HepG2 (cell line): ENCODE measurements around the gene SMG7. TPM values are rescaled to one million over a fixed set of nuclear protein-coding genes. Genes with fewer than 3 reads are reported as not detected.
A peak's percentile ranks its signal among the peaks of the same experiment; 100 is the strongest.

ENCODE experiments used
- ATAC-seq: fragments of 200-7000 bp; cut with Tn5 transposase; 3 replicates; pipeline ENCODE4 v1.9.1; 2020; ENCODE audit warnings: mild to moderate bottlenecking, moderate library complexity
- Bru-seq: library from RNA; stranded (reverse); fragments of 400-500 nt; gene quantifications from one replicate; lab custom pipeline; 2021; lab: Mats Ljungman, UMichigan
- BruChase-seq, 2 experiments: library from RNA; stranded (reverse); fragments of 400-500 nt; gene quantifications; one replicate each; lab custom pipeline; 2021; lab: Mats Ljungman, UMichigan
- BruUV-seq: library from RNA; stranded (reverse); fragments of 400-500 nt; replicated peaks from 2 replicates; lab custom pipeline; 2021; lab: Mats Ljungman, UMichigan
- CTCF ChIA-PET: fragments of 300-600 bp; formaldehyde crosslinking; extraction: SDS; loops from one replicate; lab custom pipeline; 2021; ENCODE audit warnings: low total read pairs, inconsistent platforms, low intra/inter-chr PET ratio; lab: Yijun Ruan, JAX
- POLR2A ChIA-PET: fragments of 350-600 bp; sonication (Branson Sonifier 250); formaldehyde crosslinking; loops from one replicate; lab custom pipeline; 2020; ENCODE audit warnings: antibody characterized with exemption, inconsistent platforms; lab: Yijun Ruan, JAX
- DNase-seq: peaks from one replicate; pipeline ENCODE4 v3.0.0-alpha.2; 2015; ENCODE audit warnings: low spot score
- FAIRE-seq: peaks from 3 replicates; lab custom pipeline; 2011; peaks lifted over from hg19 to GRCh38; lab: Jason Lieb, UNC
- H2AFZ ChIP-seq: one replicate; pipeline ENCODE4 v1.6.1; 2011; ENCODE audit warnings: low read length, inconsistent platforms
- H3K27ac ChIP-seq: fragments of 300-600 bp; 3 replicates; pipeline ENCODE4 v1.8.0; 2011; ENCODE audit warnings: mixed run types, mild to moderate bottlenecking, mixed read lengths, low read length, inconsistent platforms; ENCODE audit not compliant: insufficient read depth; ENCODE audit errors: extremely low read length
- H3K27me3 ChIP-seq, 2 experiments: fragments of 200-600 bp in 1 of 2; 2 replicates in 1 of 2; 3 replicates in 1 of 2; pipeline versions ENCODE4 v1.6.0 to v1.8.0; 2011; ENCODE audit warnings: low read length in 2 of 2, mild to moderate bottlenecking in 2 of 2, moderate library complexity in 2 of 2, inconsistent platforms in 1 of 2; ENCODE audit not compliant: insufficient read depth in 2 of 2, control insufficient read depth in 1 of 2
- H3K36me3 ChIP-seq, 2 experiments: fragments of 200-600 bp in 1 of 2; replicated peaks in 1 of 2; 2 replicates in 1 of 2; 3 replicates in 1 of 2; pipeline versions ENCODE4 v1.5.1 to v1.8.0; 2011; ENCODE audit warnings: low read length in 2 of 2, inconsistent platforms in 1 of 2; ENCODE audit not compliant: insufficient read depth in 2 of 2, control insufficient read depth in 1 of 2
- H3K4me1 ChIP-seq: 2 replicates; pipeline ENCODE4 v1.5.1; 2012; ENCODE audit warnings: low read length, inconsistent platforms; ENCODE audit not compliant: insufficient read depth
- H3K4me2 ChIP-seq: 2 replicates; pipeline ENCODE4 v1.6.0; 2011; ENCODE audit warnings: low read depth, low read length, inconsistent platforms
- H3K4me3 ChIP-seq, 3 experiments: fragments of 200-600 bp in 1 of 3; sonication (generic), shearing (Covaris generic) in 1 of 3; replicated peaks in 1 of 3; 2 replicates each; pipeline ENCODE4 v1.5.1; 2011 to 2016; ENCODE audit warnings: low read length in 3 of 3, inconsistent platforms in 2 of 3, low read depth in 2 of 3, mild to moderate bottlenecking in 2 of 3, control low read depth in 1 of 3, mixed read lengths in 1 of 3; ENCODE audit not compliant: insufficient read depth in 1 of 3
- H3K79me2 ChIP-seq: one replicate; pipeline ENCODE4 v1.6.1; 2011; ENCODE audit warnings: low read length, inconsistent platforms; ENCODE audit not compliant: insufficient read depth
- H3K9ac ChIP-seq: 2 replicates; pipeline ENCODE4 v1.6.0; 2011; ENCODE audit warnings: mild to moderate bottlenecking, low read depth, low read length, inconsistent platforms; ENCODE audit not compliant: insufficient read depth
- H3K9me3 ChIP-seq: 2 replicates; pipeline ENCODE4 v1.5.1; 2012; ENCODE audit warnings: mild to moderate bottlenecking, low read length
- H4K20me1 ChIP-seq: 2 replicates; pipeline ENCODE4 v1.6.0; 2011; ENCODE audit warnings: inconsistent platforms, mild to moderate bottlenecking, low read length, moderate library complexity; ENCODE audit not compliant: insufficient read depth
- AKAP8 ChIP-seq: sonication (generic); formaldehyde crosslinking; IDR thresholded peaks from 2 replicates; pipeline ENCODE4 v1.5.1; 2020; ENCODE audit warnings: mild to moderate bottlenecking, missing genetic modification reagents
- MEIS2 ChIP-seq: sonication (generic); formaldehyde crosslinking; IDR thresholded peaks from 2 replicates; pipeline ENCODE4 v1.9.0; 2021; ENCODE audit warnings: mild to moderate bottlenecking, missing genetic modification reagents
- THAP9 ChIP-seq: sonication (generic); formaldehyde crosslinking; IDR thresholded peaks from 2 replicates; pipeline ENCODE4; 2020; ENCODE audit warnings: missing genetic modification reagents, mild to moderate bottlenecking, borderline replicate concordance
- ZFY ChIP-seq: sonication (generic); formaldehyde crosslinking; IDR thresholded peaks from 2 replicates; pipeline ENCODE4 v1.4.0; 2020; ENCODE audit warnings: missing genetic modification reagents
- ZNF407 ChIP-seq: sonication (generic); formaldehyde crosslinking; IDR thresholded peaks from one replicate; pipeline ENCODE4 v1.5.1; 2020; ENCODE audit warnings: mild to moderate bottlenecking, missing genetic modification reagents; ENCODE audit errors: not compliant biosample characterization
- WGBS: methylation state at CpG from one replicate; pipeline ENCODE4 v1.1.6; 2017; ENCODE audit warnings: low lambda C conversion rate; 5-methylcytosine and 5-hydroxymethylcytosine counted together
- in situ Hi-C: cut with HindIII; loops from 2 replicates; pipeline ENCODE4 v1.10.0; 2017; ENCODE audit warnings: low pct_unique_long_range_greater_than_20kb; ENCODE audit not compliant: extremely low pct_ligation_motif_present
- intact Hi-C: fragments of 100-400 bp; cut with micrococcal nuclease; formaldehyde crosslinking; loops from one replicate; pipeline ENCODE4 v1.10.0; 2022; ENCODE audit not compliant: unreplicated experiment
- long read RNA-seq, 2 experiments: library from RNA in 1 of 2; library from polyadenylated mRNA in 1 of 2; stranded (forward) in 1 of 2; unstranded in 1 of 2; transcript quantifications; one replicate each; pipeline ENCODE4 v2.0.0, GENCODE V29; 2019 to 2022
- polyA minus RNA-seq, 3 experiments: library from RNA; depleted of rRNA, polyadenylated mRNA; stranded (reverse); fragments of >200 nt; gene quantifications; 2 replicates each; pipeline ENCODE4 v1.2.3, GENCODE V29; 2011; ENCODE audit warnings: low replicate concordance in 1 of 3
- polyA plus RNA-seq, 8 experiments: library from polyadenylated mRNA; depleted of rRNA in 3 of 8; stranded (reverse) in 7 of 8; unstranded in 1 of 8; fragments of >200 nt; fragmentation: Illumina TruSeq in 4 of 8; extraction: Trizol in 4 of 8; gene quantifications; 2 replicates each; pipeline versions ENCODE4 v1.2.1 to v1.2.3, GENCODE V29; 2011 to 2016; ENCODE audit warnings: low read depth in 4 of 8, missing spikeins in 1 of 8, mixed read lengths in 1 of 8; ENCODE audit not compliant: insufficient read depth in 1 of 8
- total RNA-seq, 5 experiments: library from RNA; depleted of rRNA; stranded (reverse); fragments of >200 nt; fragmentation: Illumina TruSeq; extraction: Trizol; gene quantifications; 2 replicates each; pipeline ENCODE4 v1.2.3, GENCODE V29; 2016; ENCODE audit warnings: low read depth in 1 of 5

SMG7 gene
- total RNA-seq (2016; rRNA removed; fragmentation: Illumina TruSeq; extraction: Trizol), result 14.9 and 40.3 TPM in 2 replicates
- total RNA-seq (2016; cell fraction: cytosol; rRNA removed; fragmentation: Illumina TruSeq; extraction: Trizol; ENCODE audit: low read depth), result 6.7 and 8.4 TPM in 2 replicates
- total RNA-seq (2016; cell fraction: insoluble cytoplasmic fraction; rRNA removed; fragmentation: Illumina TruSeq; extraction: Trizol), result 11.5 and 40.7 TPM in 2 replicates
- total RNA-seq (2016; cell fraction: membrane; rRNA removed; fragmentation: Illumina TruSeq; extraction: Trizol), result 27.0 and 30.3 TPM in 2 replicates
- total RNA-seq (2016; cell fraction: nucleus; rRNA removed; fragmentation: Illumina TruSeq; extraction: Trizol), result 30.8 and 47.3 TPM in 2 replicates
- 26.7 and 27.9 TPM in 2 replicates for polyA plus RNA-seq (2011; rRNA removed)
- 18.9 and 24.6 TPM in 2 replicates for polyA plus RNA-seq (2011; cell fraction: cytosol; rRNA removed)
- polyA plus RNA-seq (2011; cell fraction: nucleus; rRNA removed), result 23.4 and 23.5 TPM in 2 replicates
- polyA plus RNA-seq (2012), result 21.7 and 23.7 TPM in 2 replicates
- polyA plus RNA-seq (2016; cell fraction: cytosol; fragmentation: Illumina TruSeq; extraction: Trizol; ENCODE audit: low read depth), result 3.2 and 3.5 TPM in 2 replicates
- 37.8 and 45.7 TPM in 2 replicates for polyA plus RNA-seq (2016; cell fraction: insoluble cytoplasmic fraction; fragmentation: Illumina TruSeq; extraction: Trizol; ENCODE audit: low read depth)
- polyA plus RNA-seq (2016; cell fraction: membrane; fragmentation: Illumina TruSeq; extraction: Trizol; ENCODE audit: low read depth), result 18.6 and 19.6 TPM in 2 replicates
- polyA plus RNA-seq (2016; cell fraction: nucleus; fragmentation: Illumina TruSeq; extraction: Trizol; ENCODE audit: insufficient read depth, low read depth), result 37.2 and 38.7 TPM in 2 replicates
- polyA minus RNA-seq (2011; rRNA and poly(A)+ RNA removed; ENCODE audit: low replicate concordance), result 54.5 and 105 TPM in 2 replicates
- polyA minus RNA-seq (2011; cell fraction: cytosol; rRNA and poly(A)+ RNA removed), result 27.0 and 29.1 TPM in 2 replicates
- polyA minus RNA-seq (2011; cell fraction: nucleus; rRNA and poly(A)+ RNA removed), result 59.1 and 76.2 TPM in 2 replicates
- Bru-seq, nascent RNA, result percentile 87 among the genes with signal in this experiment
- BruChase-seq, experiment 1, labeled RNA remaining after a 6-hour chase, result percentile 85 among the genes with signal in this experiment
- BruChase-seq, experiment 2, labeled RNA remaining after a 2-hour chase, result percentile 83 among the genes with signal in this experiment
- long read RNA-seq, experiment 1, full-length matches to known transcripts, result 1 of 7 reads
- long read RNA-seq, experiment 1, partial matches to known transcripts, result 4 of 7 reads
- long read RNA-seq, experiment 1, other reads (novel, unspliced or antisense), result 2 of 7 reads
- long read RNA-seq, experiment 2, full-length matches to known transcripts, result 6 of 62 reads
- long read RNA-seq, experiment 2, partial matches to known transcripts, result 15 of 62 reads
- long read RNA-seq, experiment 2, other reads (novel, unspliced or antisense), result 41 of 62 reads

- Histone ChIP-seq H3K4me1 (peaks cover 45% of the 10 kb centered on the region), H3K27ac (peak within 1 kb of the TSS; percentile 100), H4K20me1 (peaks cover 11% of the 10 kb centered on the region; the same call in 1 of the 2 replicates), H3K27me3 (no peaks in the 10 kb centered on the region; a peak in 1 of 5 replicates), H3K4me3 (peak within 1 kb of the TSS; percentile 80 to 99 (median 87)), H2AFZ (peak within 1 kb of the TSS; percentile 94), H3K79me2 (peaks cover 50% of the 10 kb centered on the region), H3K9me3 (no peaks in the 10 kb centered on the region), H3K9ac (peak within 1 kb of the TSS; percentile 100), H3K36me3 (no peaks in the 10 kb centered on the region), H3K4me2 (peak within 1 kb of the TSS; percentile 91)
- intact Hi-C loops (loop anchor here (5.0 kb wide), 1 partner anchor 165 kb away; the partner anchor contains the start of gene ARPC5), in situ Hi-C loops (loop anchor here (5.0 kb wide), 1 partner anchor 150 kb away; no protein-coding TSS in a partner anchor)
- no TSS peak for BruUV-seq
- POLR2A ChIA-PET, result interaction anchor here (0.7 kb wide), 1 partner anchor 25 kb away, joined by 3 read pairs; no protein-coding TSS in a partner anchor
- no peak for DNase-seq
- FAIRE-seq, result no peak
- peak; percentile 1 for ATAC-seq
- WGBS, result 1% methylated on average over 30 of the region's 70 CpGs
- CTCF ChIA-PET, result no interaction called here
- TF ChIP-seq THAP9, result no peak
- no peak for TF ChIP-seq MEIS2 (CRISPR knock-in tag)
- TF ChIP-seq ZFY (CRISPR knock-in tag), result peak; percentile 46; the same call in 1 of the 2 replicates
- no peak for TF ChIP-seq AKAP8 (CRISPR knock-in tag)
- TF ChIP-seq ZNF407 (CRISPR knock-in tag), result peak; percentile 60
These were observed at the start of gene SMG7 for GRCh38 chr1:183472488-183473216. SMG7 (plus strand) TSS chr1:183472499; CDS start chr1:183472621, 122 bp downstream.
